ENCODE measurements around the gene KIAA1217. TPM values are rescaled to one million over a fixed set of nuclear protein-coding genes. Genes with fewer than 3 reads are reported as not detected.

The KIAA1217 gene
- total RNA-seq, 6 experiments from 2014 or later: 10.4 to 25.5 (median 14.9) TPM

- no peaks in the 10 kb centered on the region for H3K9me3 ChIP-seq
- TF ChIP-seq CTCF (IDR thresholded peaks at IDR 0.05): no peak
- no peak for TF ChIP-seq POLR2A (IDR thresholded peaks at IDR 0.05)
- ATAC-seq (no peak), DNase-seq (no peak)
- no peak overlapping the region for H3K27ac ChIP-seq
- no peaks in the 10 kb centered on the region for H3K4me1 ChIP-seq
- intact Hi-C loops (cut with DNase I): no loop called here
- no peaks in the 10 kb centered on the region for H3K36me3 ChIP-seq
- no peak overlapping the region for H3K4me3 ChIP-seq
- 49% methylated on average over 4 of the region's 4 CpGs for WGBS (ENCODE audit: insufficient coverage, low coverage, low lambda C conversion rate, missing lambda C conversion rate)
- no peaks in the 10 kb centered on the region for H3K27me3 ChIP-seq
Observed at GRCh38 chr10:24287559-24288195, 78.7 kb downstream of the KIAA1217 start.

- no peaks in the 10 kb centered on the region for H3K36me3 ChIP-seq
- H3K27ac ChIP-seq: no peak overlapping the region
- no peak overlapping the region for H3K4me3 ChIP-seq
- DNase-seq (no peak), ATAC-seq (no peak)
- H3K4me1 ChIP-seq: no peaks in the 10 kb centered on the region
- no peak for TF ChIP-seq CTCF (IDR thresholded peaks at IDR 0.05)
- no peak for TF ChIP-seq POLR2A (IDR thresholded peaks at IDR 0.05)
- H3K27me3 ChIP-seq: no peaks in the 10 kb centered on the region
- 67% methylated on average over 1 of the region's 1 CpG for WGBS (ENCODE audit: insufficient coverage, low coverage, low lambda C conversion rate, missing lambda C conversion rate)
- no peaks in the 10 kb centered on the region for H3K9me3 ChIP-seq
- intact Hi-C loops (cut with DNase I): no loop called here
Observed at GRCh38 chr10:24288581-24288980, 79.6 kb downstream of the KIAA1217 start.

- no peak for ATAC-seq
- DNase-seq: no peak
- Histone ChIP-seq H3K4me3 (no peak overlapping the region), H3K36me3 (no peaks in the 10 kb centered on the region), H3K4me1 (no peaks in the 10 kb centered on the region), H3K27me3 (no peaks in the 10 kb centered on the region), H3K9me3 (no peaks in the 10 kb centered on the region), H3K27ac (no peak overlapping the region)
- WGBS (ENCODE audit: insufficient coverage, low coverage, low lambda C conversion rate, missing lambda C conversion rate): 63% methylated on average over 3 of the region's 3 CpGs
- intact Hi-C loops (cut with DNase I): no loop called here
- TF ChIP-seq POLR2A (IDR thresholded peaks at IDR 0.05): no peak
- no peak for TF ChIP-seq CTCF (IDR thresholded peaks at IDR 0.05)
Observed at GRCh38 chr10:24289235-24289634, 80.3 kb downstream of the KIAA1217 start.

- no peak for TF ChIP-seq CTCF (IDR thresholded peaks at IDR 0.05)
- TF ChIP-seq POLR2A (IDR thresholded peaks at IDR 0.05): no peak
- H3K36me3 ChIP-seq: no peaks in the 10 kb centered on the region
- no peak overlapping the region for H3K27ac ChIP-seq
- intact Hi-C loops (cut with DNase I): no loop called here
- DNase-seq: no peak
- no peaks in the 10 kb centered on the region for H3K27me3 ChIP-seq
- H3K4me3 ChIP-seq: no peak overlapping the region
- 67% methylated on average over 9 of the region's 11 CpGs for WGBS (ENCODE audit: insufficient coverage, low coverage, low lambda C conversion rate, missing lambda C conversion rate)
- H3K9me3 ChIP-seq: no peaks in the 10 kb centered on the region
- no peak for ATAC-seq
- H3K4me1 ChIP-seq: no peaks in the 10 kb centered on the region
Observed at GRCh38 chr10:24292304-24293293, 83.7 kb downstream of the KIAA1217 start.
